Memory B cell (primary cell): ENCODE data around the gene RNPEPL1.
"Not testable (repeated sequence)": the region's sequence is repeated elsewhere in the genome, so short reads cannot be mapped to it uniquely, and the experiment has no call there.

Experiments
- ATAC-seq: fragments of 150-1000 bp; cut with Tn5 transposase; 2 replicates; pipeline ENCODE4 v1.10.0; 2021; ENCODE audit warnings: low read depth, mild to moderate bottlenecking, moderate library complexity
- DNase-seq, 2 donors: peaks; one replicate each; pipeline ENCODE4 v3.0.0; 2022; ENCODE audit warnings: low spot score in 2 of 2
- H3K27ac Mint-ChIP-seq: one replicate; pipeline ENCODE4 v1.8.0; 2022; ENCODE audit warnings: mild to moderate bottlenecking, moderate library complexity, mixed read lengths
- H3K27me3 Mint-ChIP-seq: one replicate; pipeline ENCODE4 v1.8.0; 2022; ENCODE audit warnings: mixed read lengths
- H3K36me3 Mint-ChIP-seq: one replicate; pipeline ENCODE4 v1.8.0; 2022; ENCODE audit warnings: mild to moderate bottlenecking, mixed read lengths
- H3K4me1 Mint-ChIP-seq: one replicate; pipeline ENCODE4 v1.8.0; 2022; ENCODE audit warnings: mixed read lengths
- H3K4me3 Mint-ChIP-seq: one replicate; pipeline ENCODE4 v1.8.0; 2022; ENCODE audit warnings: mild to moderate bottlenecking, moderate library complexity, mixed read lengths
- H3K9me3 Mint-ChIP-seq: one replicate; pipeline ENCODE4 v1.8.0; 2022; ENCODE audit warnings: mixed read lengths

The RNPEPL1 gene, protein sequence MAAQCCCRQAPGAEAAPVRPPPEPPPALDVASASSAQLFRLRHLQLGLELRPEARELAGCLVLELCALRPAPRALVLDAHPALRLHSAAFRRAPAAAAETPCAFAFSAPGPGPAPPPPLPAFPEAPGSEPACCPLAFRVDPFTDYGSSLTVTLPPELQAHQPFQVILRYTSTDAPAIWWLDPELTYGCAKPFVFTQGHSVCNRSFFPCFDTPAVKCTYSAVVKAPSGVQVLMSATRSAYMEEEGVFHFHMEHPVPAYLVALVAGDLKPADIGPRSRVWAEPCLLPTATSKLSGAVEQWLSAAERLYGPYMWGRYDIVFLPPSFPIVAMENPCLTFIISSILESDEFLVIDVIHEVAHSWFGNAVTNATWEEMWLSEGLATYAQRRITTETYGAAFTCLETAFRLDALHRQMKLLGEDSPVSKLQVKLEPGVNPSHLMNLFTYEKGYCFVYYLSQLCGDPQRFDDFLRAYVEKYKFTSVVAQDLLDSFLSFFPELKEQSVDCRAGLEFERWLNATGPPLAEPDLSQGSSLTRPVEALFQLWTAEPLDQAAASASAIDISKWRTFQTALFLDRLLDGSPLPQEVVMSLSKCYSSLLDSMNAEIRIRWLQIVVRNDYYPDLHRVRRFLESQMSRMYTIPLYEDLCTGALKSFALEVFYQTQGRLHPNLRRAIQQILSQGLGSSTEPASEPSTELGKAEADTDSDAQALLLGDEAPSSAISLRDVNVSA

DNA sequence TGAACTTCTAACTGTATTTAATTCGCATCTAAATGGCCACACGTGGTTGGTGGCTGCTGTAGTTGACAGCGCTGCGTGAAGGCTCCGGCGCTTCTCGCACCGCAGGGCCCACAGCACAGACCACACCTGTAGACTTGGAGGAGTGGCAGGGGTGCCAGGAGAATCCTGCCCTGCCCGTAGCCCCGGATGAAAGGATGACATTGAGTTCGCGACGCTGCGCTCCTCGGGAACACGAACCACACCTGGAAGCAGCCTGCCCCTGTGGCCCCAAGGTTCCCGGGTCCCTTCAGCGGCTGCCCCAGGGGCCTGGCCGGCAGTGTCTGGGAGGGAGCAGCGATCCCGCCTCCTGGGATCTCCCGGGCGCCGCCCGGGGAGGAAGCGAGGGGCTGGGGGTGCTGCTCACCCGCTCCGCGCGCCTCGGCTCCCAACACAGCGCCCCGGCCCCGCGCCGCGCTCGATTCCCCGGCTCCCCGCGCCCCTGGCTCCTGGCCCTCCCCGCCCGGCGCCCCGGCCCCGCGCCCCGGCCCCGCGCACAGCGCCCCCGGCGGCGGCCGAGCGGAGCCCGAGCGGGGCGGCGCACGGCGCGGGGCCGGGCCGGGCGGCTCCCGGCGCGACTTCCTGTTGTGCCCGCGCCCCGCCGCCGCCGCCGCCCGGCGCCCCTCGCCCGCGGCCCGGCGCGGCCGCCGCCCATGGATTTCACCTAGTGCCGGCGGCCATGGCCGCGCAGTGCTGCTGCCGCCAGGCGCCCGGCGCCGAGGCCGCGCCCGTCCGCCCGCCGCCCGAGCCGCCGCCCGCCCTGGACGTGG, at the start of gene RNPEPL1:
Gene RNPEPL1 (plus strand): TSS at position 613 of the 806 bp plus-strand sequence. CDS start 103 bp downstream, at position 716.
- peaks cover 11% of the 10 kb centered on the region for H3K36me3 Mint-ChIP-seq
- H3K4me3 Mint-ChIP-seq: peak within 1 kb of the TSS; percentile 89
- peaks cover 49% of the 10 kb centered on the region for H3K4me1 Mint-ChIP-seq
- no peaks in the 10 kb centered on the region for H3K27me3 Mint-ChIP-seq
- H3K9me3 Mint-ChIP-seq: no peaks in the 10 kb centered on the region
- H3K27ac Mint-ChIP-seq: peak within 1 kb of the TSS; percentile 90
- DNase-seq (peak; percentile 36 to 63), ATAC-seq (peak; percentile 49)

DNA sequence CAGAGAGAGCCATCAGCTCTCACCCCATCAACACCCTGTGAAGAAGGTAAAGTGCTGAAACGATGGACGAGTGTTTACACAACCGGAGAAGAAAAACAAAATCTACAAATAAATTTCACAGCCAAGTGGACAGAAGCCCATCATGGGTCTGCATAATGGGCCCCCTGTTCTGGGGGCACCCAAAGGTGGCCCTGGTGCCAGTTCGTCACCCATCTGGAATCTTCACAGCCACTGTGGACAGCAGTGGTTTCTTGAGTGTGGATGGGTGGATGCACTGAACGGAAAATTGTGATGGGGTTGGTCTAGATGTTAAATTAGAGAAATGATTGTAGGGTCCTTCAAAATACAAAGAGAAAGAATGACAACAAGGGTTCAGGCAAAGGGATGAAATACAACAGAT, 49.3 kb upstream of the RNPEPL1 start:
- DNase-seq: no peak
- peaks cover 26% of the 10 kb centered on the region for H3K36me3 Mint-ChIP-seq
- H3K4me3 Mint-ChIP-seq: no peak overlapping the region
- peaks cover 8% of the 10 kb centered on the region for H3K4me1 Mint-ChIP-seq
- H3K27ac Mint-ChIP-seq: no peak overlapping the region
- ATAC-seq: no peak
- peaks cover 3% of the 10 kb centered on the region for H3K27me3 Mint-ChIP-seq
- H3K9me3 Mint-ChIP-seq: peaks cover 5% of the 10 kb centered on the region

DNA sequence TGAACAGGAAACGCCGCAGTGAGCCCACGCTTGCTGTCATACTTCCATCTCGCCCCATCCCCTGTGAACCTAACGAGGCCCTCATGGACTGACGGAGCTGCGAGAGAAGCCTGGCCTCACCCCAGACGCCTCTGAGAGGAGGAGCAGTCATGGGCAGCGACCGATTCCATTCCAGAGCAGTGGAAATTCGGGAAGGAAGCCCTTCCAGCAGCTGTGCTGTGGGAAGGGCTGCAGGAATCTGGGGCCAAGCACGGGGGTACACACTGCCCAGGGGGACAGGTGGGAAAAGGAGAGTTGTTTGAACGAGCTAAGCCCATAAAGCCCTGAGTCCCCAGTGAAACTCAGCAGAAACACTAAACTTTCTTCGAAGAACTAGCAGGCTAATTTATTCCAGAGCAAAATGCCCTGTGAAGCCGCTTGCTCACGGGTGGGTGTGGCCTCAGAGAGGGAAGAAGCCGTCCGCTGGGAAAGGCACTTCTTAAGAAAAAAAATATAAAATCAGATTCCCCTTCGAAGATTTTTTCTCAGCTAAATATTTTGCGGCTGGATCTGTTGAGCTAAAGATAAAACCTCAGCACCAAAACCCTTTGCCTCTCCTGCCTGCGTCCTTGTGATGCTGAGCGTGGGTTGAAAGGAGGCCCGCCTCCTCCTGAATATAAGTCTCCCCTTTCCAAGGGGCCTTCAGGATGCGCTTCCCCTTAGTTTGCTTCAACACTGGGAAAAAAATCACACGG, 48.7 kb upstream of the RNPEPL1 start:
- ATAC-seq (no peak), DNase-seq (no peak)
- peaks cover 3% of the 10 kb centered on the region for H3K9me3 Mint-ChIP-seq

DNA sequence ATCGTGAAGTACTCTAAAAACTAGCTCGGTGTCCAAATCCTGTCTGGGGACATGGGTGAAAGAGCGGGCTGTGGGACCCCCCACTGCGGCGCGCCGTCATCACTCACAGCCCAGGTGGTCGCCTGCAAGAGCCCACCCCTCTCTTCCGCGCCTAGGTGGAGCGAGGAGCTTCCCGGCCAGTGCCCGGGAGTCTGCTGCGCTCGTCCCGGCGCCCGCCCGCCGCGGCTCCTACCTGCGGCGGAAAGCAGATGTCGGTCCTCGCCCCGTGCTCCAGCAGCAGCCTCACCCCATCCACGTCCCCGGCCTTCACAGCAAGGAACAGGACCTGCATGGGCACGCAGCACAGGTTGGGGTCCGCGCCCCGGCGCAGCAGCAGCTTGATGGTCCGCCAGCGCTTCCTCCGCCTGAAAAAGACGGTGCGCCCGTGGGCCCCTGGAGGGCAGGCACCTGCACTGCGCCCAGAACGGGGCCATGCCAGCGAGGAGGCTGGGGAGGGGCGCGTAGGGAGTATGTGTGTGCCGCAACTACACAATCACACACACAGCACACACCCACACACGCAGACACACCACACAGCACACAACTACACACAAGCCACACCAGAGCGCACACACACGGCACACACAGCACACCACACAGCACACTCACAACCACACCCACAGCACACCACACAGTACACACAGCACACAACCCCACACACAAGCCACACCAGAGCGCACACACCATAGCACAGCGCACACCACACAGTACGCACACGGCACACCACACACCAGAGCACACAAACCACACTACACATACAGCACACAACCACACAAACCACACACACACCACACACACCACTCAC, 47.9 kb upstream of the RNPEPL1 start:
- peaks cover 37% of the 10 kb centered on the region for H3K36me3 Mint-ChIP-seq
- DNase-seq (no peak), ATAC-seq (no peak)
- peaks cover 3% of the 10 kb centered on the region for H3K27me3 Mint-ChIP-seq
- H3K4me1 Mint-ChIP-seq: peaks cover 5% of the 10 kb centered on the region
- H3K27ac Mint-ChIP-seq: no peak overlapping the region
- peaks cover 3% of the 10 kb centered on the region for H3K9me3 Mint-ChIP-seq
- H3K4me3 Mint-ChIP-seq: no peak overlapping the region

More for the DNA sequence above, 48.7 kb upstream of the RNPEPL1 start:
- Mint-ChIP-seq H3K4me1 (peaks cover 5% of the 10 kb centered on the region), H3K36me3 (peaks cover 30% of the 10 kb centered on the region), H3K27ac (no peak overlapping the region), H3K27me3 (peaks cover 3% of the 10 kb centered on the region), H3K4me3 (no peak overlapping the region)

DNA sequence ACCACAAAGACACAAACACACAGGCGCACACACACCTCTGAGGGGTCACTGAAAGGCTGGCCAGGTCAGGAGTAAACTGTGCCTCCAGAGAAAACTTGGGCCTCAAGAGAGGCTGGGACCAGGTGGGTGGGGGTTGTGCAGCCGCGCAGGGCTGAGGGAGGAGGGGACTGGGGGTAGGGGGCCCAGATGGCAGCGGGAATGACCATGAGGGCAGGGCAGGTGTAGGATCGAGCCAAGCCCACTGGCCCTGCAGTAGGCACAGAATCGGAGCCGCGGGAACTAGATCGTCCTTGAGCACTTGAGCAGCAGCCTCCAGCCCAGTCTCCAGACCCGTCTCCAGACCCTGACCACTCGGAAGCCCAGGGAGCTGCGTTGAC, 47.3 kb upstream of the RNPEPL1 start:
- DNase-seq (no peak), ATAC-seq (no peak)
- Mint-ChIP-seq H3K36me3 (peaks cover 41% of the 10 kb centered on the region), H3K27me3 (peaks cover 3% of the 10 kb centered on the region), H3K27ac (no peak overlapping the region), H3K4me3 (no peak overlapping the region), H3K4me1 (peaks cover 5% of the 10 kb centered on the region), H3K9me3 (peaks cover 3% of the 10 kb centered on the region)

DNA sequence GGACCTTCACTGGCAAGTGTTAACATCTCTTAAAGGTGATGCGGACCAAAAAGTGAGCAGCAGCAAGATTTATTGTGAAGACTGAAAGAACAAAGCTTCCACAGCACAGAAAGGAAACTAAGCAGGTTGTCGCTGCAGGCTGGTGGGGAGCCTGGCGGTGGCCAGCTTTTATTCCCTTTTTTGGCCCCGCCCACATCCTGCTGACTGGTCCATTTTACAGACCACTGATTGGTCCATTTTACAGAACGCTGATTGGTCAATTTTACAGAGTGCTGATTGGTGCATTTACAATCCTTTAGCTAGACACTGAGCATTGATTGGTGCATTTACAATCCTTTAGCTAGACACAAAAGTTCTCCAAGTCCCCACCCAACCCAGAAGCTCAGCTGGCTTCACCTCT, 46.4 kb upstream of the RNPEPL1 start:
- not testable (repeated sequence) for H3K27ac Mint-ChIP-seq, H3K4me1 Mint-ChIP-seq, H3K9me3 Mint-ChIP-seq, H3K27me3 Mint-ChIP-seq, ATAC-seq, DNase-seq, H3K4me3 Mint-ChIP-seq
- peaks cover 47% of the 10 kb centered on the region for H3K36me3 Mint-ChIP-seq

DNA sequence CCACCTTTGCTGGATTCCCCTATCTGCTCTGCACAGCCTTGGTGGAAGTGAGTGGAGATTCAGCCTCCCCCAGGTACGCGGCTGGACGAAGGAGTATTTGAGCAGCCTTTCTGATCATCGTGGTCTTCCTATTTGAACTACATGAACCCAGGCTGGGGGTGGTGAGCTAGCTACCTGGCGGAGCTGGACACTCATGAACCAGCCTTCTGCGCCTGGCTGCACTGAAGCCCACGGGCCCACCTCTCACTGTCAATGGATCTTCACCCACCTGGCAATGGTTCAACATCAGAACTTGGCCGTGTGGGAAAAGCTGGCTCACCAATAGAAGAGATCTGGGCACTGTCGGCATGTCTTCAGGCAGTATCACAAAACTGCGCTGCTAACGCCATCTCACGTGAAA, 45.9 kb upstream of the RNPEPL1 start:
- DNase-seq: no peak
- Mint-ChIP-seq H3K36me3 (peaks cover 52% of the 10 kb centered on the region), H3K4me3 (no peak overlapping the region), H3K4me1 (peaks cover 10% of the 10 kb centered on the region), H3K9me3 (peaks cover 9% of the 10 kb centered on the region), H3K27ac (no peak overlapping the region), H3K27me3 (peaks cover 3% of the 10 kb centered on the region)
- no peak for ATAC-seq

DNA sequence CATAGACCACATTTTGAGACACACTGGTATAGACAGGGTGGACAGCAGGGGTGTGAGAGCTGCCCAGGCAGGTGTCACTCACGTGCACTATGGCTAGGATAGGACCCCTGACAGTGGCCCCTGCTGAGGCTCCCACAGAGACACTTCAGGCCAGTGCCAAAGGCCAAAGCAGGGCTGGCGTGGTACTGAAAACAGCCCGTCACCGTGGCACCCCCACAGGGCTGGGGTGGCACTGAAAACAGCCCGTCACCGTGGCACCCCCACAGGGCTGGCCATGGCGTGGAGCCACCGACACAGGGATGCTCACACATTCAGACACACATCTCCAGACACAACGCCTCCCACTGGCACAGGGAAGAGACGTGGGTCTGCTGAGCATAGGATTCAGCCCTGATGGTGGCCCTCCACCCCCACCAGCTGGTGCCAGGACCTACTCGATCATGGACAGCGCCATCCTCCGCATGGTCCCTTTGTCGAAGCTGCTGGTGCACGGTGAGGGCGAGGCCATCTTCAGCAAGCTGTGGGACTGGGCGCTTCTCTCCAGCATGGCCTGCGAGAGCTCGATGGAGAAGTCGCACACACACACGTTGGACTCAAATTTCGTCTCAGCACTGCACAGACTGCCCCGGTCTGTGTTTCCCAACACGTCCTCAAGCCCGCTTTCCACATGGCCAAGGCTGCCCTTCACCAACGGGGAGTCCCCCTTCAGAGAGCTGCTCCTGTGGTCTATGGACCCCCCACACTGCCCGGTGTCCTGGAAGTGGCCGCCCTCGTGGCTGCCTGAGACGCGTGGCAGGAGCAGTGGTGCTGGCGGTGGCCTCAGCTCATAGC, 44.6 kb upstream of the RNPEPL1 start:
- DNase-seq (no peak), ATAC-seq (no peak)
- H3K36me3 Mint-ChIP-seq: peaks cover 55% of the 10 kb centered on the region
- no peak overlapping the region for H3K27ac Mint-ChIP-seq
- H3K4me1 Mint-ChIP-seq: peaks cover 13% of the 10 kb centered on the region
- H3K4me3 Mint-ChIP-seq: no peak overlapping the region
- peaks cover 3% of the 10 kb centered on the region for H3K27me3 Mint-ChIP-seq
- H3K9me3 Mint-ChIP-seq: peaks cover 12% of the 10 kb centered on the region

DNA sequence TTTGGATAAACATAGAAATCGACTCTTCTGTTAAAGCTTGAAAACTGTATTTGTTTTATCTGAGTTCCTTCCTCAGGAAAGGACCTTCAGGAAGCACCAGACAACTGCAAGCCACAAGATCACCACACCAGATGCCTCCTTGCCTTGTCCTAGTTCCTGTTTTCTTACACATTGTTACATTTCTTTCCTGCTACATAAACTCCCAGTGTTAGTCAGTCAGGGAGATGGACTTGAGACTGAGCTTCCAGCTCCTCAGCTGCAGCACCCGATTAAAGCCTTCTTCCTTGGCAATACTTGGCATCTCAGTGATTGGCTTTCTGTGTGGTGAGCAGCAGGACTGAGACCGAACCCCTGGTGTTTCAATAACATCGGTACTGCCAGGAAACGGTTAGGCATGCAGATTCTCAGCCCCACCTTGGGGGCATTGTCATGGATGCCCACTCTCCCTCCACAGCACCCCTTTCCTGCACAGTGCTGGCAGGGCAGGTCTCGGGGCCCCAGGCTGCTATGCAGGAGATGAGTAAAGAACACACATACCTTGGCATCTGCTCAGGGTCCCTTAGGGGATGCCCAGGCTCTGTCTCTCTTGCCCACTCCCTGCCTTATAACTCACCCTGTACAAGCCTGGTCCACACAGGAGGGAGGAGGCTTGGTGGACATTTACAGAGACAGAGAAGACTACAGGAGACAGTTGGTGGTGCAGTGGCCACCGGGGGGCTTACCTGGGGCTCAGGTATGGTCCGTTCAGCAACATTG, 43.1 kb upstream of the RNPEPL1 start:
- H3K27ac Mint-ChIP-seq: no peak overlapping the region
- peaks cover 17% of the 10 kb centered on the region for H3K4me1 Mint-ChIP-seq
- H3K9me3 Mint-ChIP-seq: peaks cover 15% of the 10 kb centered on the region
- ATAC-seq (no peak), DNase-seq (no peak)
- no peak overlapping the region for H3K4me3 Mint-ChIP-seq
- peaks cover 3% of the 10 kb centered on the region for H3K27me3 Mint-ChIP-seq
- H3K36me3 Mint-ChIP-seq: peaks cover 67% of the 10 kb centered on the region

DNA sequence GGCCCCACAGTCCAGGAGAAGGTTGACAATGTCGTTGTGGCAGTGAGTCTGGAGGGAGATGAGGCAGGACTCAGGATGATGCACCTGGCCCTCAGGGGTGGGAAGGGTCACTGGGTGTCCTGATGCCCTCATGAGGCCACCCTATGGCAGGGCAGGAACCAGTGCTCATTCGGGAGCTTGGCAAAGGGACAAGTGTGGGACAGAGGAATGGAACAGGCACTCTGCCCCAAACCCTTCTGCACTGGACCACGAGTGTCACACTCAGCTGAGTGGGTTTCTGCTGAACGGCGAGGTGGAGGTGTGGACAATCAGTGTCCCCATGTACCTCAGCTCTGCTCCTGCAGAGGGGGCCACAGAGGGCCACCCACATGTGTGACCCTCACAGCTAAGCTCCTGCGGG, 42.5 kb upstream of the RNPEPL1 start:
- no peak for ATAC-seq
- Mint-ChIP-seq H3K9me3 (peaks cover 12% of the 10 kb centered on the region), H3K36me3 (peaks cover 68% of the 10 kb centered on the region), H3K4me1 (peaks cover 14% of the 10 kb centered on the region), H3K27me3 (peaks cover under 1% of the 10 kb centered on the region), H3K4me3 (no peak overlapping the region), H3K27ac (no peak overlapping the region)
- DNase-seq: peak in 1 of 2 donors; percentile 3

DNA sequence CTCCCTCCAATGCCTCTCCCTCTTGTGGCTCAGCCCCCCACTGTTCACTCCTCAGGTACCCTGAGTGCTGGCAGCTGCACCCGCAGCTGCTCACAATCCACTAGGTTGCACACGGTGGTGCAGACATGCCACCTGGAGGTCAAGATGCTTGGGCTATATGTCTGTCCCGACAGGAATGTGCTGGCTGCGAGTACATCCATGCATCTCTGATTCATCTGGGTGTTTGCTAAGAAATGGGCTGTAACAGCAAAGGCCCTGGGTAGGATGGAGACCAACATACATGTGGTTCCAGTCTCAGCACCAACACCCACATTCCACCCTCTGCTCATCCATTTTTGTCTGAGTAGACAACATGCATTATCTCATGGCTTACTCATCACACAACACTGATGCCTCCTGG, 41.8 kb upstream of the RNPEPL1 start:
- H3K4me1 Mint-ChIP-seq: peaks cover 12% of the 10 kb centered on the region
- no peak overlapping the region for H3K4me3 Mint-ChIP-seq

More for the DNA sequence above, 41.8 kb upstream of the RNPEPL1 start:
- ATAC-seq (no peak), DNase-seq (no peak)
- no peak overlapping the region for H3K27ac Mint-ChIP-seq
- H3K9me3 Mint-ChIP-seq: peaks cover 12% of the 10 kb centered on the region
- H3K27me3 Mint-ChIP-seq: no peaks in the 10 kb centered on the region
- peaks cover 73% of the 10 kb centered on the region for H3K36me3 Mint-ChIP-seq
